MM.1S (cell line): ENCODE data around the gene SPECC1.

Experiments
- CTCF ChIP-seq: fragments of 300-600 bp; sonication (generic); IDR thresholded peaks from 2 replicates; pipeline ENCODE4 v1.5.1; 2016; ENCODE audit warnings: antibody characterized with exemption, low read length, mixed read lengths
- EZH2 ChIP-seq: fragments of 300-600 bp; sonication (generic); optimal IDR thresholded peaks from 2 replicates; pipeline ENCODE3; 2017; ENCODE audit warnings: low read depth, mild to moderate bottlenecking, antibody characterized with exemption, low read length, mixed read lengths
- EZH2phosphoT487 ChIP-seq: fragments of 300-600 bp; sonication (generic); IDR thresholded peaks from 2 replicates; pipeline ENCODE4 v1.6.1; 2018; ENCODE audit warnings: antibody characterized with exemption, low read length

GRCh38 chr17:20074489-20074888 is 65.3 kb downstream of the SPECC1 start:
- TF ChIP-seq EZH2 (no peak), CTCF (no peak), EZH2phosphoT487 (no peak)
